Smooth muscle cell (in vitro differentiated cells): ENCODE data around the gene FKBP2. TPM values are rescaled to one million over a fixed set of nuclear protein-coding genes. Genes with fewer than 3 reads are reported as not detected.
A peak's percentile ranks its signal among the peaks of the same experiment; 100 is the strongest.

Experiments used
- DNase-seq: peaks from one replicate; lab custom pipeline; 2025; ENCODE audit not compliant: unreplicated experiment; lab: John Stamatoyannopoulos, UW
- H2AFZ ChIP-seq: fragments of 200-600 bp; sonication (generic); 2 replicates; pipeline ENCODE4 v1.6.0; 2016; ENCODE audit warnings: antibody characterized with exemption, low read depth, mild to moderate bottlenecking
- H3F3A ChIP-seq: fragments of 200-600 bp; sonication (generic); 2 replicates; pipeline ENCODE4 v1.6.0; 2017; ENCODE audit warnings: antibody characterized with exemption, low read depth
- H3K27ac ChIP-seq: fragments of 200-600 bp; sonication (generic); 2 replicates; pipeline ENCODE4 v1.5.1; 2016; ENCODE audit warnings: low read depth, mild to moderate bottlenecking
- H3K27me3 ChIP-seq: fragments of 200-600 bp; sonication (generic); 2 replicates; pipeline ENCODE4 v1.6.1; 2016; ENCODE audit warnings: low read depth, mild to moderate bottlenecking
- H3K36me3 ChIP-seq: fragments of 200-600 bp; sonication (generic); 2 replicates; pipeline ENCODE4 v1.5.1; 2016; ENCODE audit warnings: low read depth
- H3K4me1 ChIP-seq: fragments of 200-600 bp; sonication (generic); 2 replicates; pipeline ENCODE4 v1.5.1; 2016; ENCODE audit warnings: low read depth
- H3K4me2 ChIP-seq: fragments of 200-600 bp; sonication (generic); 2 replicates; pipeline ENCODE4 v1.6.0; 2016; ENCODE audit warnings: mild to moderate bottlenecking
- H3K4me3 ChIP-seq: fragments of 200-600 bp; sonication (generic); 2 replicates; pipeline ENCODE4 v1.5.1; 2016; ENCODE audit warnings: mild to moderate bottlenecking
- H3K79me2 ChIP-seq: fragments of 200-600 bp; sonication (generic); 2 replicates; pipeline ENCODE4 v1.6.0; 2016; ENCODE audit warnings: low read depth, mild to moderate bottlenecking
- H3K9ac ChIP-seq: fragments of 200-600 bp; sonication (generic); 2 replicates; pipeline ENCODE4 v1.6.0; 2016; ENCODE audit warnings: low read depth
- H3K9me3 ChIP-seq: fragments of 200-600 bp; sonication (generic); replicated peaks from 2 replicates; pipeline ENCODE4 v1.5.1; 2016; ENCODE audit warnings: low read depth
- H4K20me1 ChIP-seq: fragments of 200-600 bp; sonication (generic); 2 replicates; pipeline ENCODE4 v1.6.0; 2016; ENCODE audit warnings: low read depth
- WGBS: methylation state at CpG from one replicate; pipeline ENCODE4 v1.1.7; 2016; ENCODE audit warnings: low lambda C conversion rate; 5-methylcytosine and 5-hydroxymethylcytosine counted together
- polyA plus RNA-seq: library from polyadenylated mRNA; unstranded; fragments of >200 nt; fragmentation: Nextera tagmentation; extraction: Ambion mirVana; gene quantifications from 2 replicates; pipeline ENCODE4 v1.2.1, GENCODE V29; 2016
- total RNA-seq: library from RNA; depleted of rRNA; stranded (reverse); fragments of >200 nt; gene quantifications from 2 replicates; pipeline ENCODE4 v1.2.3, GENCODE V29; 2014
- TF ChIP-seq, protein P1 (sequence below): fragments of 200-600 bp; sonication (generic); IDR thresholded peaks from 2 replicates; pipeline ENCODE4 v1.5.1; 2017; ENCODE audit warnings: borderline replicate concordance, mild to moderate bottlenecking, antibody characterized with exemption; ENCODE audit not compliant: insufficient read depth, poor library complexity, severe bottlenecking

The FKBP2 gene
- total and polyA plus RNA-seq, 2 experiments from 2014 or later: 51.3 to 231 TPM

DNA sequence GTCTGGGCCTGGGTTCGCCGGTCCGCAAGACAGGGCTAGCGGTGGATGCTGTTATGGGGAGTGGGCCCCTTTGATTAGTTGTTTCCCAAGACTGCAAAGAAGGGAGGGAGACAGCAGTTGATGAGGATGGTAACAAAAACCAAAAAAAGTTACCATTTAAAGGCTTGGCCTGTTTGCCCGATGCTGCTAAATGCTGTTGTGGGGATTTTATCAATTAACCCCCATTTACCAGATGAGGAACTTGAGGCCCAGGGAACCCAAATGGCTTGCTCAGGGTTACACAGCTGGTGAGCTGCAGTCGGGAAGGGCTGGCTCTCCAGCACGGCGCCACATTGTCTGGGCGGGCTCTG is 18.3 kb upstream of the FKBP2 start:
- Histone ChIP-seq H3K27me3 (no peaks in the 10 kb centered on the region), H4K20me1 (no peaks in the 10 kb centered on the region), H3K9ac (no peak overlapping the region), H3K4me2 (no peak overlapping the region), H3K79me2 (peaks cover 15% of the 10 kb centered on the region), H2AFZ (no peak overlapping the region), H3K9me3 (no peaks in the 10 kb centered on the region), H3K4me3 (no peak overlapping the region), H3K4me1 (peaks cover 10% of the 10 kb centered on the region), H3K27ac (no peak overlapping the region), H3K36me3 (no peaks in the 10 kb centered on the region), H3F3A (no peaks in the 10 kb centered on the region)
- TF ChIP-seq, protein P1, sequence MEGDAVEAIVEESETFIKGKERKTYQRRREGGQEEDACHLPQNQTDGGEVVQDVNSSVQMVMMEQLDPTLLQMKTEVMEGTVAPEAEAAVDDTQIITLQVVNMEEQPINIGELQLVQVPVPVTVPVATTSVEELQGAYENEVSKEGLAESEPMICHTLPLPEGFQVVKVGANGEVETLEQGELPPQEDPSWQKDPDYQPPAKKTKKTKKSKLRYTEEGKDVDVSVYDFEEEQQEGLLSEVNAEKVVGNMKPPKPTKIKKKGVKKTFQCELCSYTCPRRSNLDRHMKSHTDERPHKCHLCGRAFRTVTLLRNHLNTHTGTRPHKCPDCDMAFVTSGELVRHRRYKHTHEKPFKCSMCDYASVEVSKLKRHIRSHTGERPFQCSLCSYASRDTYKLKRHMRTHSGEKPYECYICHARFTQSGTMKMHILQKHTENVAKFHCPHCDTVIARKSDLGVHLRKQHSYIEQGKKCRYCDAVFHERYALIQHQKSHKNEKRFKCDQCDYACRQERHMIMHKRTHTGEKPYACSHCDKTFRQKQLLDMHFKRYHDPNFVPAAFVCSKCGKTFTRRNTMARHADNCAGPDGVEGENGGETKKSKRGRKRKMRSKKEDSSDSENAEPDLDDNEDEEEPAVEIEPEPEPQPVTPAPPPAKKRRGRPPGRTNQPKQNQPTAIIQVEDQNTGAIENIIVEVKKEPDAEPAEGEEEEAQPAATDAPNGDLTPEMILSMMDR: no peak
- 94% methylated on average over 9 of the region's 9 CpGs for WGBS
- DNase-seq: no peak

DNA sequence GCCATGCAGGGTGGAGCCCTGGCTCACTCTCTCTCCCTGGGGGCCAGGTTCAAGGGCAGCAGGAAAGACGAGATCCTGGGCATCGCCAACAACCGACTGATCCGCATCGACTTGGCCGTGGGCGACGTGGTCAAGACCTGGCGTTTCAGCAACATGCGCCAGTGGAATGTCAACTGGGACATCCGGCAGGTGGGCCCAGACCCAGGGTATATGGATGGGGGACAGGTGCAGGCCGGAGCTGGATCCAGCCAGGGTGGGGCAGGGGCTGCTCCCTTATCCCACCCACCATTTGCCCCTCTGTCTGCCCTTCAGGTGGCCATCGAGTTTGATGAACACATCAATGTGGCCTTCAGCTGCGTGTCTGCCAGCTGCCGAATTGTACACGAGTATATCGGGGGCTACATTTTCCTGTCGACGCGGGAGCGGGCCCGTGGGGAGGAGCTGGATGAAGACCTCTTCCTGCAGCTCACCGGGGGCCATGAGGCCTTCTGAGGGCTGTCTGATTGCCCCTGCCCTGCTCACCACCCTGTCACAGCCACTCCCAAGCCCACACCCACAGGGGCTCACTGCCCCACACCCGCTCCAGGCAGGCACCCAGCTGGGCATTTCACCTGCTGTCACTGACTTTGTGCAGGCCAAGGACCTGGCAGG is 17.8 kb upstream of the FKBP2 start:
- H3K79me2 ChIP-seq: peaks cover 16% of the 10 kb centered on the region
- no peak overlapping the region for H3K27ac ChIP-seq
- H2AFZ ChIP-seq: no peak overlapping the region
- H3K4me2 ChIP-seq: no peak overlapping the region
- no peak overlapping the region for H3K4me3 ChIP-seq
- no peaks in the 10 kb centered on the region for H4K20me1 ChIP-seq
- 97% methylated on average over 23 of the region's 24 CpGs for WGBS
- H3K4me1 ChIP-seq: peaks cover 10% of the 10 kb centered on the region
- no peak for DNase-seq
- no peaks in the 10 kb centered on the region for H3K9me3 ChIP-seq
- no peaks in the 10 kb centered on the region for H3F3A ChIP-seq
- H3K9ac ChIP-seq: no peak overlapping the region
- H3K36me3 ChIP-seq: no peaks in the 10 kb centered on the region
- no peaks in the 10 kb centered on the region for H3K27me3 ChIP-seq
- TF ChIP-seq, protein P1: no peak

DNA sequence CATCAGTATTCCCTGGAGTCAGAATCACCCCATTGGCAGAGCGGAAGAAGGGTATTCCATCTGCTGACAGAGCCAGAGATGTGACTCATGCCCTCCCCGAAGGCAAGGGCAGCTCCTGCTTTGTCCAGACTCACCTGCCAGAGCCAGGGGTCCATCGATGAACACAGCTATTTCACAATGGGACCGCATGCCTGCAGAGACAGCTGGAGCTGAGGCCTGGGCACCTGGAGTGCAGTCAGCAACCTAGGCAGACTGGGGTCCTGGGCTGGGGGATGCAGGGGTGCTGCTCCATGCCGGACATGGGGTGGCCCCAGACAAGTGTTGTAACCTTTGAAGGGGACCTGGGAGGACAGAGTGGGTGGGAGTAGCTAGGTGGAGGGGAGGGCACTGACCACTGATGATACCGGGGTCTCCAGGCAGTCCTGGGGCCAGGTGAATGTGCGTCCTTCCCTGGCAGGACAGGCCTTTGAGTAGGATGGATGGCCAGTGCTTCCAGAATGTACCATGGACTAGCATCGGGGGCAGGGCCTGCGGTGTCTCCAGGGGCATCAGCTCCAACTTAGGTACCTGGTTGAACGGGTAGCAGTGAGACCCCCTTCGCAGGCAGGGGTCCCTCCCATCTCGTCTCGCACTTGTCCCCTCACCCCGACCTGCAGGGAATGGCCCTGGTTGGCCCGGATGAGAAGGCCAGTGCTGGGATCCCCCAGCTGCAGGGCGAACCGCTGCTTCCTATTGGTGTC is 16.6 kb upstream of the FKBP2 start:
- Histone ChIP-seq H3K27ac (no peak overlapping the region), H3K79me2 (peaks cover 16% of the 10 kb centered on the region)

More for the DNA sequence above, 16.6 kb upstream of the FKBP2 start:
- no peaks in the 10 kb centered on the region for H3F3A ChIP-seq
- H4K20me1 ChIP-seq: no peaks in the 10 kb centered on the region
- no peaks in the 10 kb centered on the region for H3K27me3 ChIP-seq
- no peak overlapping the region for H3K4me3 ChIP-seq
- H2AFZ ChIP-seq: no peak overlapping the region
- H3K4me1 ChIP-seq: peaks cover 10% of the 10 kb centered on the region
- WGBS: 93% methylated on average over 17 of the region's 17 CpGs
- H3K9ac ChIP-seq: no peak overlapping the region
- DNase-seq: no peak
- TF ChIP-seq, protein P1: no peak
- H3K4me2 ChIP-seq: peak overlapping the region; percentile 97
- no peaks in the 10 kb centered on the region for H3K36me3 ChIP-seq
- no peaks in the 10 kb centered on the region for H3K9me3 ChIP-seq
